Measurements from ENCODE around the gene DLX2. TPM values are rescaled to one million over a fixed set of nuclear protein-coding genes. Genes with fewer than 3 reads are reported as not detected.

Gene DLX2
- total RNA-seq, 3 donors from 2014 or later (not counting 1 experiment from before 2014, with no cell fraction given), result 0.55 to 0.84 (median 0.78) TPM

DNA sequence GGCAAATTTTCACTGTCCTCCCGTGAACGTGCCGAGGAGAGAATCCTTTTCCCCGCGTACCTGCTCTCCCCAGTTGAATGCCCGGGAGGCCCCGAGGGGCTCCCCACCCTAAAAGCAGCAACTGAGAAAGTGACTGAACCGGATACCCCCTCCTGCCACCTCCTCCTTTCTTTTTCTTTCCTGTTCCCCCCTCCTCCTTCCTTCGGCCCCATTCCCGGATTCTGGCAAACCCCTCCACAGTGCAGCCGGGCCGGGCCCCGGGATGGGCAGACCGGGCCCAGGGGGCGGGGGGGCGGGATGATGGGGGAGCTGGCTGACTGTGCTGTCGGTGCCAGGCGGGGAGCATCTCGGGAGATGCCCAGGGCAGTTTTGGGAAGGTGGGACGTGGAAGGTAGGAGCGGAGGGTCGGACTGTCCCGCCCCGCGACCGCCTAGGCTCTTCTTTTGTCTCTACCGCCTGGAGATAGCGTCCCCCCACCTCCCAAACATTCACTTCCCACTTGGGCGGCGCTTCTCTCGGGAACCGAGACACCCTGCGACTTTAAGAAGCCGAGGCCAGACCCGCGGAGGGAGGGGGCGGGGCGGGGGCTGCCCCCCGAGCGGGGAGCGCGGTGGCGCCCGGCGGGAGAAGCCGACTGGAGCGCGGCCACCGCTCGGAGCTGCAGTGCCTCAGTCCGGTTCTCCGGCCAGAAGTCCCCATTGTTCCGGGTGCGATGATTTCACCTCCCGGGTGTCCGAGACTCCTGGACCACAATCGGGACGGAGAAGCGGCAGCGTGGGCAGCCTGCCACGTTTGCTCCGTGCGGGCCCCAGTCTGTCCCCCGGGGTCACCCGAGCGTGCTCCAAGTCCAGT is 8.2 kb downstream of the DLX2 start:
- Mint-ChIP-seq H3K9me3 (no peaks in the 10 kb centered on the region), H3K36me3 (no peaks in the 10 kb centered on the region), H3K4me3 (peak overlapping the region; percentile 54), H3K27me3 (ENCODE audit: low read depth in 2 of 2) (peaks cover 63 to 73% of the 10 kb centered on the region in 2 donors), H3K27ac (peak overlapping the region; percentile 12 to 84), H3K4me1 (peaks cover 41 to 42% of the 10 kb centered on the region in 2 donors)
- 2% methylated on average over 65 of the region's 66 CpGs for WGBS (ENCODE audit: insufficient coverage)
- TF ChIP-seq, protein P1, sequence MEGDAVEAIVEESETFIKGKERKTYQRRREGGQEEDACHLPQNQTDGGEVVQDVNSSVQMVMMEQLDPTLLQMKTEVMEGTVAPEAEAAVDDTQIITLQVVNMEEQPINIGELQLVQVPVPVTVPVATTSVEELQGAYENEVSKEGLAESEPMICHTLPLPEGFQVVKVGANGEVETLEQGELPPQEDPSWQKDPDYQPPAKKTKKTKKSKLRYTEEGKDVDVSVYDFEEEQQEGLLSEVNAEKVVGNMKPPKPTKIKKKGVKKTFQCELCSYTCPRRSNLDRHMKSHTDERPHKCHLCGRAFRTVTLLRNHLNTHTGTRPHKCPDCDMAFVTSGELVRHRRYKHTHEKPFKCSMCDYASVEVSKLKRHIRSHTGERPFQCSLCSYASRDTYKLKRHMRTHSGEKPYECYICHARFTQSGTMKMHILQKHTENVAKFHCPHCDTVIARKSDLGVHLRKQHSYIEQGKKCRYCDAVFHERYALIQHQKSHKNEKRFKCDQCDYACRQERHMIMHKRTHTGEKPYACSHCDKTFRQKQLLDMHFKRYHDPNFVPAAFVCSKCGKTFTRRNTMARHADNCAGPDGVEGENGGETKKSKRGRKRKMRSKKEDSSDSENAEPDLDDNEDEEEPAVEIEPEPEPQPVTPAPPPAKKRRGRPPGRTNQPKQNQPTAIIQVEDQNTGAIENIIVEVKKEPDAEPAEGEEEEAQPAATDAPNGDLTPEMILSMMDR (IDR thresholded peaks at IDR 0.05), result no peak
- peaks cover 92% of the 10 kb centered on the region for H3K27me3 ChIP-seq (ENCODE audit: control insufficient read depth, insufficient read depth, low read length)
- H3K9me3 ChIP-seq (ENCODE audit: control insufficient read depth, insufficient read depth, low read length), result peaks cover 6% of the 10 kb centered on the region
- no peaks in the 10 kb centered on the region for H3K36me3 ChIP-seq (ENCODE audit: control insufficient read depth, insufficient read depth, low read length)
- ATAC-seq (no peak), DNase-seq (peak in 1 of 2 donors; percentile 29)
- H3K27ac ChIP-seq (ENCODE audit: low read length), result no peak overlapping the region
- H3K4me3 ChIP-seq (ENCODE audit: low read length), result peak overlapping the region; percentile 15
- H3K4me1 ChIP-seq (ENCODE audit: control insufficient read depth, insufficient read depth, low read length), result peaks cover 49% of the 10 kb centered on the region
- intact Hi-C loops (cut with micrococcal nuclease), result loop anchor here (2.0 kb wide), 1 partner anchor 408 kb away; the partner anchor contains the start of gene DYNC1I2

GRCh38 chr2:172093416-172094293 is 9.0 kb downstream of the DLX2 start:
- Mint-ChIP-seq H3K27ac (peak overlapping the region; percentile 12 to 84), H3K27me3 (ENCODE audit: low read depth in 2 of 2) (peaks cover 66 to 79% of the 10 kb centered on the region in 2 donors), H3K4me3 (peak overlapping the region; percentile 67), H3K36me3 (no peaks in the 10 kb centered on the region), H3K9me3 (no peaks in the 10 kb centered on the region), H3K4me1 (peaks cover 39 to 40% of the 10 kb centered on the region in 2 donors)
- DNase-seq (peak in 1 of 2 donors; percentile 30), ATAC-seq (no peak)
- intact Hi-C loops (cut with micrococcal nuclease), result loop anchor here (2.0 kb wide), 1 partner anchor 407 kb away; the partner anchor contains the start of gene DYNC1I2
- no peaks in the 10 kb centered on the region for H3K36me3 ChIP-seq (ENCODE audit: control insufficient read depth, insufficient read depth, low read length)
- no peak overlapping the region for H3K4me3 ChIP-seq (ENCODE audit: low read length)
- no peak overlapping the region for H3K27ac ChIP-seq (ENCODE audit: low read length)
- peaks cover 94% of the 10 kb centered on the region for H3K27me3 ChIP-seq (ENCODE audit: control insufficient read depth, insufficient read depth, low read length)
- H3K9me3 ChIP-seq (ENCODE audit: control insufficient read depth, insufficient read depth, low read length), result peaks cover 4% of the 10 kb centered on the region
- 20% methylated on average over 16 of the region's 18 CpGs for WGBS (ENCODE audit: insufficient coverage)
- TF ChIP-seq, protein P1 (IDR thresholded peaks at IDR 0.05), result no peak
- peaks cover 42% of the 10 kb centered on the region for H3K4me1 ChIP-seq (ENCODE audit: control insufficient read depth, insufficient read depth, low read length)

- H3K4me1 Mint-ChIP-seq, result peaks cover 37 to 43% of the 10 kb centered on the region in 2 donors
- Histone ChIP-seq H3K27me3 (ENCODE audit: control insufficient read depth, insufficient read depth, low read length) (peaks cover 94% of the 10 kb centered on the region), H3K4me1 (ENCODE audit: control insufficient read depth, insufficient read depth, low read length) (peaks cover 44% of the 10 kb centered on the region), H3K27ac (ENCODE audit: low read length) (no peak overlapping the region), H3K4me3 (ENCODE audit: low read length) (no peak overlapping the region), H3K9me3 (ENCODE audit: control insufficient read depth, insufficient read depth, low read length) (peaks cover 4% of the 10 kb centered on the region), H3K36me3 (ENCODE audit: control insufficient read depth, insufficient read depth, low read length) (no peaks in the 10 kb centered on the region)
- peak overlapping the region in 1 of 2 donors; percentile 12 for H3K27ac Mint-ChIP-seq
- no peaks in the 10 kb centered on the region for H3K9me3 Mint-ChIP-seq
- intact Hi-C loops (cut with micrococcal nuclease), result no loop called here
- DNase-seq (peak in 1 of 2 donors; percentile 26), ATAC-seq (no peak)
- WGBS (ENCODE audit: insufficient coverage), result 14% methylated on average over 16 of the region's 19 CpGs
- peaks cover 70 to 81% of the 10 kb centered on the region in 2 donors for H3K27me3 Mint-ChIP-seq (ENCODE audit: low read depth in 2 of 2)
- TF ChIP-seq, protein P1 (IDR thresholded peaks at IDR 0.05), result no peak
- no peaks in the 10 kb centered on the region for H3K36me3 Mint-ChIP-seq
- H3K4me3 Mint-ChIP-seq, result peak overlapping the region; percentile 67
Observed at GRCh38 chr2:172092716-172093415, 9.8 kb downstream of the DLX2 start.
